GM19043 (cell line): ENCODE data around the gene DIO3.
A peak's percentile ranks its signal among the peaks of the same experiment; 100 is the strongest.

Experiments used
- ATAC-seq: cut with Tn5 transposase; IDR thresholded peaks from one replicate; pipeline ENCODE4 v1.9.1; 2021; ENCODE audit warnings: low read depth; ENCODE audit not compliant: unreplicated experiment

Gene DIO3

GRCh38 chr14:101561145-101561896 lies at the start of gene DIO3:
TSS of gene DIO3 (plus strand) at chr14:101561495.
- ATAC-seq: no peak

GRCh38 chr14:101511620-101512375 lies 49.5 kb upstream of the DIO3 start:
- ATAC-seq: no peak

GRCh38 chr14:101512376-101512695 lies 49.0 kb upstream of the DIO3 start:
- no peak for ATAC-seq

- ATAC-seq: no peak
These were observed 47.2 kb upstream of the DIO3 start for GRCh38 chr14:101514136-101514535.

GRCh38 chr14:101516401-101516800 lies 44.9 kb upstream of the DIO3 start:
- no peak for ATAC-seq

- no peak for ATAC-seq
These were observed 42.5 kb upstream of the DIO3 start for GRCh38 chr14:101518611-101519473.

- ATAC-seq: no peak
These were observed 40.4 kb upstream of the DIO3 start for GRCh38 chr14:101520621-101521472.

GRCh38 chr14:101521473-101521915 lies 39.8 kb upstream of the DIO3 start:
- ATAC-seq: no peak

- no peak for ATAC-seq
These were observed 39.3 kb upstream of the DIO3 start for GRCh38 chr14:101521978-101522377.

- no peak for ATAC-seq
These were observed 35.4 kb upstream of the DIO3 start for GRCh38 chr14:101525640-101526527.

GRCh38 chr14:101527987-101528386 lies 33.3 kb upstream of the DIO3 start:
- ATAC-seq: no peak

GRCh38 chr14:101529079-101529478 lies 32.2 kb upstream of the DIO3 start:
- ATAC-seq: no peak

GRCh38 chr14:101534198-101534597 lies 27.1 kb upstream of the DIO3 start:
- ATAC-seq: no peak

GRCh38 chr14:101535232-101535631 lies 26.1 kb upstream of the DIO3 start:
- peak; percentile 59 for ATAC-seq

GRCh38 chr14:101535701-101536207 lies 25.5 kb upstream of the DIO3 start:
- no peak for ATAC-seq

GRCh38 chr14:101537286-101537685 lies 24.0 kb upstream of the DIO3 start:
- ATAC-seq: no peak

- no peak for ATAC-seq
These were observed 22.4 kb upstream of the DIO3 start for GRCh38 chr14:101538878-101539277.

GRCh38 chr14:101539880-101540279 lies 21.4 kb upstream of the DIO3 start:
- no peak for ATAC-seq
